OCI-LY1 (cell line): Measurements from ENCODE around the gene ANKS1A.

ENCODE experiments used
- H2AFZ ChIP-seq: fragments of 200-600 bp; sonication (generic), shearing (Covaris generic); 2 replicates; pipeline ENCODE4 v1.6.0; 2014; ENCODE audit warnings: antibody characterized with exemption, mild to moderate bottlenecking, low read length
- H3F3A ChIP-seq: fragments of 200-600 bp; sonication (generic), shearing (Covaris generic); 2 replicates; pipeline ENCODE4 v1.6.0; 2014; ENCODE audit warnings: mild to moderate bottlenecking, antibody characterized with exemption, low read length, moderate library complexity; ENCODE audit not compliant: insufficient read depth
- H3K27ac ChIP-seq: fragments of 200-600 bp; sonication (generic); 2 replicates; pipeline ENCODE4 v1.5.1; 2014; ENCODE audit warnings: low read length, mixed run types, mild to moderate bottlenecking, low read depth; ENCODE audit not compliant: poor library complexity, severe bottlenecking
- H3K27me3 ChIP-seq: fragments of 200-600 bp; sonication (generic); 2 replicates; pipeline ENCODE4 v1.6.0; 2014; ENCODE audit warnings: antibody characterized with exemption, mild to moderate bottlenecking, low read length, moderate library complexity; ENCODE audit not compliant: insufficient read depth
- H3K36me3 ChIP-seq: fragments of 200-600 bp; sonication (generic); 2 replicates; pipeline ENCODE4 v1.6.1; 2014; ENCODE audit warnings: mild to moderate bottlenecking, antibody characterized with exemption, low read length, moderate library complexity, mixed read lengths; ENCODE audit not compliant: insufficient read depth
- H3K4me1 ChIP-seq: fragments of 200-600 bp; sonication (generic); 2 replicates; pipeline ENCODE4 v1.5.1; 2014; ENCODE audit warnings: mild to moderate bottlenecking, low read length, moderate library complexity; ENCODE audit not compliant: insufficient read depth, severe bottlenecking
- H3K4me2 ChIP-seq: fragments of 200-600 bp; sonication (generic), shearing (Covaris generic); 2 replicates; pipeline ENCODE4 v1.6.1; 2014; ENCODE audit warnings: low read length
- H3K4me3 ChIP-seq: fragments of 200-600 bp; sonication (generic); 2 replicates; pipeline ENCODE4 v1.5.1; 2014; ENCODE audit warnings: low read length, low read depth, mild to moderate bottlenecking, mixed read lengths; ENCODE audit not compliant: poor library complexity, severe bottlenecking
- H3K79me2 ChIP-seq: fragments of 200-600 bp; shearing (Covaris generic); 2 replicates; pipeline ENCODE4 v1.6.1; 2016; ENCODE audit warnings: mixed run types, low read length, mixed read lengths; ENCODE audit not compliant: insufficient read depth
- H3K9ac ChIP-seq: fragments of 200-600 bp; sonication (generic), shearing (Covaris generic); 2 replicates; pipeline ENCODE4 v1.6.1; 2014; ENCODE audit warnings: mild to moderate bottlenecking, low read length, mixed read lengths
- H3K9me2 ChIP-seq: fragments of 200-600 bp; sonication (generic), shearing (Covaris generic); 2 replicates; pipeline ENCODE4 v1.6.1; 2014; ENCODE audit warnings: low read depth, mild to moderate bottlenecking, low read length, mixed read lengths
- H3K9me3 ChIP-seq: fragments of 200-600 bp; shearing (Covaris generic); 2 replicates; pipeline ENCODE4 v1.6.1; 2014; ENCODE audit warnings: low read length, mixed read lengths
- H4K20me1 ChIP-seq: fragments of 200-600 bp; sonication (generic), shearing (Covaris generic); 2 replicates; pipeline ENCODE4 v1.6.0; 2016; ENCODE audit warnings: mild to moderate bottlenecking, low read length; ENCODE audit not compliant: insufficient read depth
- CTCF ChIP-seq: fragments of 200-600 bp; sonication (generic), shearing (Covaris generic); IDR thresholded peaks from 2 replicates; pipeline ENCODE4 v1.5.1; 2017; ENCODE audit warnings: mild to moderate bottlenecking, antibody characterized with exemption, low read length, moderate library complexity, mixed read lengths
- EZH2 ChIP-seq: fragments of 200-600 bp; sonication (generic), shearing (Covaris generic); IDR thresholded peaks from 2 replicates; pipeline ENCODE4 v1.8.0; 2017; ENCODE audit warnings: borderline replicate concordance, mixed run types, mild to moderate bottlenecking, antibody characterized with exemption, low read length, moderate library complexity, mixed read lengths

Gene ANKS1A

DNA sequence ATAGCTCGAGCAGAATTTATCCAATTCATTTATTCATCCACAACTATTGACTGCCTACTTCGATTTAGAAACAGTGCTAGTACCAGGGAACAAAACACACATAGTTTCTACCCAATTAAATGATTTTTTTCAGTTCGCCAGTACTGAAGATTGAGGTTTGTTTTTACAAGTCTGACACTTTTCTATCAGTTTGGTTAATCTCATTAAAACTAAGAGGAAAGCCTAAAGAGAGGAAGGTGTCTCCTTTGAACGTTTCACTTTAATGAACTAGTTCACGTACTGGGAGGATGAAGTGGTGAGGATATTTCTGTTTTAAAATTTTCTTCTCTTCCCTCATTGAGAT is 570 bp upstream of the ANKS1A start:
- H3K4me2 ChIP-seq = peak overlapping the region; percentile 88
- TF ChIP-seq CTCF (no peak), EZH2 (no peak)
- H3K9me2 ChIP-seq = no peaks in the 10 kb centered on the region
- peak overlapping the region; percentile 94 for H3K9ac ChIP-seq
- H2AFZ ChIP-seq = peak overlapping the region; percentile 73
- no peaks in the 10 kb centered on the region for H4K20me1 ChIP-seq
- H3K27ac ChIP-seq = peak overlapping the region; percentile 62
- peaks cover 11% of the 10 kb centered on the region for H3K79me2 ChIP-seq
- H3K4me1 ChIP-seq = peaks cover 49% of the 10 kb centered on the region
- H3K4me3 ChIP-seq = peak overlapping the region; percentile 96
- H3F3A ChIP-seq = 0 out of 2 replicates have a peak, but pooled peaks cover 3% of the 10 kb centered on the region
- H3K36me3 ChIP-seq = peaks cover 11% of the 10 kb centered on the region; the same call in 1 of the 2 replicates
- H3K9me3 ChIP-seq = no peaks in the 10 kb centered on the region
- H3K27me3 ChIP-seq = no peaks in the 10 kb centered on the region

GRCh38 chr6:34890533-34890925 is 1.5 kb downstream of the ANKS1A start:
- peak overlapping the region; percentile 96 for H3K4me3 ChIP-seq
- no peak overlapping the region for H2AFZ ChIP-seq
- H3K9me2 ChIP-seq = no peaks in the 10 kb centered on the region
- no peak overlapping the region for H3K27ac ChIP-seq
- peak overlapping the region; percentile 88 for H3K4me2 ChIP-seq
- no peaks in the 10 kb centered on the region for H3K36me3 ChIP-seq
- H3K79me2 ChIP-seq = peaks cover 11% of the 10 kb centered on the region
- H3K4me1 ChIP-seq = peaks cover 56% of the 10 kb centered on the region
- peak overlapping the region; percentile 94; the same call in 1 of the 2 replicates for H3K9ac ChIP-seq
- H3K27me3 ChIP-seq = no peaks in the 10 kb centered on the region
- no peaks in the 10 kb centered on the region for H3K9me3 ChIP-seq
- no peaks in the 10 kb centered on the region for H4K20me1 ChIP-seq
- TF ChIP-seq EZH2 = no peak
- no peak for TF ChIP-seq CTCF
- no peaks in the 10 kb centered on the region for H3F3A ChIP-seq

GRCh38 chr6:34891296-34891695 is 2.2 kb downstream of the ANKS1A start:
- no peak for TF ChIP-seq EZH2
- TF ChIP-seq CTCF = no peak
- H3K9me2 ChIP-seq = no peaks in the 10 kb centered on the region
- no peaks in the 10 kb centered on the region for H4K20me1 ChIP-seq
- H3K4me1 ChIP-seq = peaks cover 51% of the 10 kb centered on the region
- H3K4me2 ChIP-seq = peak overlapping the region; percentile 88; the same call in 1 of the 2 replicates
- H3K27ac ChIP-seq = no peak overlapping the region
- no peak overlapping the region for H2AFZ ChIP-seq
- no peaks in the 10 kb centered on the region for H3K27me3 ChIP-seq
- H3K4me3 ChIP-seq = no peak overlapping the region
- H3K9ac ChIP-seq = no peak overlapping the region
- H3K9me3 ChIP-seq = no peaks in the 10 kb centered on the region
- peaks cover 11% of the 10 kb centered on the region for H3K79me2 ChIP-seq
- H3K36me3 ChIP-seq = no peaks in the 10 kb centered on the region
- no peaks in the 10 kb centered on the region for H3F3A ChIP-seq
